NCI-H1417 (cell line): ENCODE data around the gene GGTLC1.

Source experiments
- DNase-seq, 3 experiments: peaks; one replicate each; lab custom pipeline; 2025; lab: John Stamatoyannopoulos, UW

Gene GGTLC1

DNA sequence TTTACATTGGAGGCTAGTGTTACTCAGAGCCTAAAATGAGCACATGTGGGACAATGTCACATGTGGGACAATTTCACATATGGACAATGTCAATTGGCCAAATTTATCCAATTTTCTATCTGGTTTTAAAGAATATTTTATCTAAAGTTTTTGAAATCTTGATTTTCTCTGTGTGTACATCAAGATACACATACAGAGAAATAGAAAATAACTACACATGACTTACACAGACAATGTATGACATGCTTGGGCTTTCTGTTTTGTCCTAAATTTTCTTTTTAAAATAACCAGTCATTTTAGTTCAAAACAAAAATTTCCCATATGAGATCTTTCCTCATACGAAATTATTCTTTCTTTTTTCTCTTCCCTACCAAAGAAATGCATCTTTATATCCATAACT lies 24.6 kb downstream of the GGTLC1 start:
- no peak for DNase-seq

DNA sequence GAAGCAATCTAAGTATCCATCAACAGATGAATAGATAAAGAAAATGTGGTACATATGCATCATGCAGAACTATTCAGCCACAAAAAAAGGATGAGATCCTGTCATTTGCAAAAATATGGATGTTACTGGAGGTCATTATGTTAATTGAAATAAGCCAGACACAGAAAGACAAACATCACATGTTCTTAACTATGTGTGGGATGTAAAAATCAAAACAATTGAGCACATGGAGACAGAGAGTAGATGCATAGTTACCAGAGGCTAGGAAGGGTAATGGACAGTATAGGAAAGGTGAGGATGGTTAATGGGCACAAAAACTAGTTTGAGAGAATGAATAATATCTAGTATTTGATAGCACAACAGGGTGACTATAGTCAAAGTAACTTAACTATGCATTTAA lies 26.3 kb downstream of the GGTLC1 start:
- no peak for DNase-seq

DNA sequence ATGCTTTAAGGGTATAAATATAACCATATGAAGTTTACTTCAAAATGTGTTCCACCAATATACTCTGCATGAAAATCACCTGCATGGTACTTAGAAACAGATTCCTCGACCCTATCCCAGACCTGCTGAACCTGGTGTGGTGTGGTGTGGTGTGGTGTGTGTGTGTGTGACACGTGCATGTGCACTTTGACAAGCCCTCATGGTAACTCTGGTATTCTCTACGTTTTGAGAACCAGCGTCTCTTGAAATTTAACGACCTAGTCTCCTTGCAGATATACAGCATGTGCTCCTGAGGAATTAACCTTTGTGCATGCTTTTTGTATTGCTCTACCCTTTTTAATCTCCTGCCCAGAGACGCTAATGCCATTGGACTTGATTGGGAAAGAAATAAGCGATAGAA lies 29.5 kb downstream of the GGTLC1 start:
- no peak for DNase-seq

DNA sequence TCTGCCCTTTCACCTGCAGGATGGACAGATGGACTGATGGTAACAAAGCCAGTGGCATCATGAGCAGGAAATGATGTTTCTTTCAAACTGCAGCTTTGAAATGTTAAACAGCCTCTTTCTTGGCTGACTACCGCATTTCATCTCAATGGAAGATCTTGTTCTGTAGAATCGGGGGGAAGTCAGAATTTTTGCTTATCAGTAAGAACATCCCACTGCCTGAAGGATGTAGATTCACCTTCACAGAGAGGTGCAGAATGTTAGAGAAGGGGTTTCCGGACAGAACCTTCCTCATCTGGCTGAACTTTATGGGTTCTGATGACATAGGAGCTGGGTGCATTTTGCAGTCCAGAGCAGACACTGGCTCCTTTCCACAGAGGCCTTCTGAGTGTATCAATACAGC lies 32.7 kb downstream of the GGTLC1 start:
- no peak for DNase-seq

DNA sequence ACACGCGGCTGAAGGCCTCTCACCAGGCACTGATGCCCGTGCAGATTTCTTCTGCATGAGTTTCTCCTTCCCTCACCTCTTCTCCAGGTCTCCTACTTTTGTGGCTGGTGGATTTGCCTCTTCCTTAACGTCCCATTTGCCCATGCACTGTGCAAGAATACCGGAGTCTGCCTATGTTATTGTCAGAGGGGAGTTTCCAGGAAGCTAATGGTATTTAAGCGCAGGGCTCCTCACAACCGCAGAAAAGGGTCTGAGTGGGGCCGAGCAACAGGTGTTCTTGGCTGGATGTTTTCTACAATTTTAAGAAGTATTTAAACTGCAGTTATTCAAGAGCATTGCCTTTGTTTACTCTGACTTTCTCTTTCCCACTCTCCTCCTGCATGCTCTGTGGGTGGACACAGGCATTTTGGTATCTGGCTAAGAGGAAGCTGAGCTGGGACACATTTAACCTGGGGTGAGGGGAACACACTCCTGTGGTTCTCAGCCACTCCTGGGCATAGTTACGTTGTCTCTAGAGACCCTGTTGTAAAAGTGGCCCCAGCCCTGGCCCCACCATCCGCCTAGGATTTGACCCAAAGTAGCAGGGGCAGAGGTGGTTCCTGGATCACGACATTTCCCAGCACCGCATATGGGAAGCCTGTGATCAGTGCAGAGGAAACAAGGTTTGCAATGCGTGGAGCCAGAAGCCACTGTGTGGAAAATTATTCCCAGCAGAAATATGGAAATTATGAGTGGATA lies 34.4 kb downstream of the GGTLC1 start:
- no peak for DNase-seq

DNA sequence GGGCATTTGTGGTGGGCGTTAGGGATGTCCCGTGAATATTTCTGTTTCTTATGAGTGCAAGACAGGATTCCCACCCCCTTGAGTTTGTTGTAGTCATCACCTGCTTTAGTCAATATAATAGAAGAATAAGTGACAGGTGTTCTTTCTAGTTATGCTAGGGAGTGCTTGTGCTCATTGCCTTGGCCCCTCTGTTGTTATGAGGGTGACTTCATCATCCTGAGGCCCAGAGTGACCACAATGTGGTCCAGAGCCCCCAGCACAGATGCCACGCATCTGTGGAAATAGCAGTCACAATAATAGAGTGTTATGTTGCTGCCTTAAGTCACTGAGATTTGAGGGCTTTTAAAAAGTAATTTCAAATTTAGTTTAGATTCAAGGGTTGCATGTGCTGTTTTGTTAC lies 42.4 kb downstream of the GGTLC1 start:
- no peak for DNase-seq

DNA sequence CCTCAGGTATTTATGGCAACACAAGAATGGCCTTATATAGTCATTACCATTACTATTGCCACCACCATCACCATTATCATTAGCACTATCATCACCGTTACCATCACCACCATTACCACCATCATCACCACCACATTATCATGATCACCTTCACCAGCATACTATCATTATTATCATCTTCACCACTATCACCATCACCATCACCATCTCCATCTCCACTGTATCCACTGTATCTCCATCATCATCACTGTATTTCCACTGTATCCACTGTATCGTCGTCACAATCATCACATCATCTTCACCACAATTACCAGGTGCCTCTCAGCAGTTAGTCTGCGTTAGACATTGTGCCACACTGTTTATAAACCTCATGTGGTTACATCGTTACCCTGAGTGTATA lies 45.3 kb downstream of the GGTLC1 start:
- no peak for DNase-seq

DNA sequence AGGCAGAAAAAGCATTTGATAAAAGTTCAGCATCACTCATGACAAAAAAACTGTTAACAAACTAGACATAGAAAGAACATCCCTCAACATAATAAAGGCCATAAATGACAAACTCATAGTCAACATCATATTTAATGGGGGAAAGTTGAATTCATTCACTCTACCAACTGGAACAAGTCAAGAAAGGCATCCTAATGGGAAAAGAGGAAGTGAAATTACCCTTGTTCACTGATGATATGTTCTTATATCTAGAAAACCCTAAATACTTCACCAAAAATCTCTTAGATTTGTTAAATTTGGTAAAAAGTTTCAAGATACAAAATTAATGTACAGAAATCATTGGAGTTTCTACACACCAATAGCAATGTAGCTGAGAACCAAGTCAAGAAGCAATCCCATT lies 48.9 kb downstream of the GGTLC1 start:
- no peak for DNase-seq

DNA sequence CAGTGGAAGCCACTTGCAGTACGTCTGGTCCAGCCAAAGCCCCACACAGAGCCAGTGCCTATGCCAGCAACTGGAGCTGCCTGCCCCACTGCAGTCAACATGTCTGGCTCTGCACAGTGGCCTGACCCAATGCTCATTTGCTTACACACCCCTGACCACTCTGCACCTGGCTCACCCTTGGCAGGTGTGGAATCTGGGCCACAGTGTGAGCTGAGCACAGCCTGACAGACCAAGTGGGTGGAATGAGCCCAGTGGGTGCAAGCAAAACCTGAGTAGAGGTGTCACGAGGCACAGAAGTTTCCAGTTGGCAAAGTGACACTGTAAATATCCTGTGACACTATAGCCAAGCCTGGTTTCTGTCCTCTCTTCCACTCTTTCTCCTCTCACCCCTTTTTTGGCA lies 49.5 kb downstream of the GGTLC1 start:
- no peak for DNase-seq

DNA sequence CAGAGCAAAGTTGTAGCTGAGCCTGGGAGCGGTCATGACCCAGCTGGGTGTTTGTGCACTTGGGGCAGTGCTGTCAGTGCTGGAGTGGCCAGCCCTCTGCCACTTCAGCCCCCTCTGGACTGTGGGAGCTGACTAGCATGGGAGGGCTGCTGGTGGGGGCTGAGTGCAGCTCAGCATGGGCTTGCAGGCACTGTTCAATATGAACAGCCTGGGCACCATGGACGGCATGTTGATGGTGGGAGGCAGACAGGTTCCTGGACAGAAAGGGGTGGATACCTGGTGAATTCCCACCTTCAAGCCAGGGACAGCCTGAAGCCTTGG lies 50.5 kb downstream of the GGTLC1 start:
- no peak for DNase-seq

DNA sequence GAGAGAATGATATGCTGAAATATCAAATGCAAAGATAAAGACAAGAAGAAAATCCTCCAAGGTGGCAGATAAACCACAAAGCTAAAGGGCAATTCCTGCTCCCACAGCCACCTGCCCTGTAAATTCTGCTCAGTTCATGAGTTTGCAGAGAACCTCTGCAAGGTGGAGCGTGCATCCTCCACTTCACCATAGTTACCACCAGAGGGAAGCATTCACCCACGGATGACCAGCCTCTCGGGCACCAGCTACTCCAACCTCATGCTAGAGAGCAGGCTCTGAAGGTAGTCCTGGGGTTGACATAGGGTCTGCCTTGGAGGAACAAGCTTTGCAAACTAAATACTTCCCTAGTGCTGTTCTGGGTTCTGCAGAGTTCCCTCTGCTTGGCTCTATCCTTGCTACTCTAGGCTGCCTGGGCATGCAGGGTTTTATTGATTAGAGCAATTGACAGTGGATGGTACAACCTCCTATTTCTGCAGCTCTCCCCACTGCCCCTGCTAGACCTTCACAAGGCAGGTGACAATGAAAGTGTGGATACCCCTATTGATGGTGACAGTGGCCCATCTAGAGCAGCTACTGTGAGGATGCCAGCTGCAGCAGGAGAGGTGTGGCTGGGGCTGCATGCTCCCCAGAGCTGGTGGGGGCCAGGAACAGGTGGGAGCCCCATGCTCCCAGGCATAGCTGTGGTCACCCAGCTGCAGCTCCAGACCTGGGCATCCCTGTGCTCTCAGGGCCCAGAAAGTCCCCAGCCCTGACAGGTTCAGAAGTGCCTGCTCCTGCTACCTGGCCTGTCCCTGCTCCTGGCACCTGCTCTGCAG lies 51.1 kb downstream of the GGTLC1 start:
- DNase-seq = peak; percentile 3 to 55 (median 15)
